GM18502 (cell line): ENCODE results near the gene EDAR.

Source experiments
- ATAC-seq: cut with Tn5 transposase; IDR thresholded peaks from one replicate; pipeline ENCODE4 v1.9.1; 2021; ENCODE audit warnings: mild to moderate bottlenecking; ENCODE audit not compliant: unreplicated experiment, poor library complexity

Gene EDAR

DNA sequence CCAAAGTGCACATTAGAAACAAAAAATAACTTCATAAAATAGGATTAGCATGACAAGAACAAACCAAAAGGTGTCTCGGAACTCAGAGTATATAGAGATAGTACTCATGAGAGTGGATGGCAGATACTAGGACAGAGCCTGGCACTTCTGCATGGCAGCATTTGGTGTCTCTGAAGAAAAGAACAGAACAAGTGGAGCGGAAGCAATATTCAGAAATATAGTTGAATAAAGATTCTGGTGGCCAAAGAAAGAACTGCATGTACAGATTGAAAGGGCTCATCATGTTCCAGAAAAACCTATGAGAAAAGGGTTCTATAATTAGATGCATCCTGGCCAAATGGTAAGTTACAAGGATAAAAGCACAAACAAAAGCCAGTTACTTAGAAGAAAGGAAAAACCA, 111.5 kb downstream of the EDAR start:
- no peak for ATAC-seq

DNA sequence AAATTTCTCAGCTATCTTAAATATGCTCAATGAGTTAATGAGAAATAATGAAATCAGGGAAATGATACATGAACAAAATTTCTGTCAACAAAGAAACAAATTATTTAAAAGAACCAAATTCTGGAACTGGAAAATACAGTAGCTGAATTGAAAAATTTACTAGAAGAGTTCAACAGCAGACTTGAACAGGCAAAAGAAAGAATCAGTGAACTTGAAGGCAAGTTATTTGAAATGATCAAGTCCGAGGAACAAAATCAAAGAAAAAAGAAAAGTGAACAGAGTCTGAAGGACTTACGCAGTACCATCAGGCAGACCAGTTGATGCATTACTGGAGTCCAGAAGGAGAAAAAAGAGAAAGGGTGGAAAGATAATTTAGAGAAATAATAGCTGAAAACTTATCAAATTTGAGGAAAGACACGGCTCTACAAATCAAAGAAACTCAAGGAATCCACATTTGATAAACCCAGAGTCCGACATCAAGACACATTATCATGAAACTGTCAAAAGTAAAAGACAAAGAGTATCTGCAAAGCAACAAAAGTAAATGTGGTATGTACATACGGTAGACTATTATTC, 118.9 kb downstream of the EDAR start:
- ATAC-seq, result no peak

DNA sequence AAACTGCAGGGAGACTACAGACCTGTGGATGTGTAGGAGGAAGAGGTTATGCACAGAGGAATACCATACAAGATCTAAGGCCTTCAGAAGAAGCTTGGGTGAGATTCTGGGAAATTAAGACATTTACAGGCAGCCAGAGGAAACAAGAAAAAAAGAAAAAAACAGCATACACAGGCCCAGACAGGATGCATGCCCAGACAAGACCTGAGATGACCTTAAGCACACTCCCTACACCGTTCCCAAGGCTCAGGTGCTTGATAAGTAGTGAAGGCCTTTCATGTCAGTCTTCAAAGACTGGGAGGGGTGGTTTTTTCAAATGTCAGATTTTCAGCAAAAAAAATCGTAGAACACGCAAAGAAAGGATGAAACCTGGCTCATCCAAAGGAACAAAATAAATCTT, 119.5 kb downstream of the EDAR start:
- no peak for ATAC-seq

DNA sequence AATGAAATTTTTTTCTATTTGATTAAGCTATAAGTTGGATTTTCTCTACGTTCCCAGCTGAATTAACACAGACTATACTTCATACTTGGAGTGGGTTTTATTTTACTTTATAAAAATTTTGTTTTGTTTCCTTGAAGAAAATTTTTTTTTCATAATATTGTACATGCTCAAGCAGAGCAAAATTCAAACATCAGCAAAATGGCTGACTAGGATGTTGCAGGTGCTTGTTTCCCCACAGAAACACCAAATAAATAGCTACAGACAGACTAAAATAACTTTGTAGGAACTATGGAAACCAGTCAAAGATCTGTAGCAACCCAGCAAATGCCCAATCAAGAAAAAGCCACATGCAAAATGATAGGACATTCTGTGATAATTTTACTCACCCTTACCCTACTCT, 120.1 kb downstream of the EDAR start:
- ATAC-seq, result no peak

DNA sequence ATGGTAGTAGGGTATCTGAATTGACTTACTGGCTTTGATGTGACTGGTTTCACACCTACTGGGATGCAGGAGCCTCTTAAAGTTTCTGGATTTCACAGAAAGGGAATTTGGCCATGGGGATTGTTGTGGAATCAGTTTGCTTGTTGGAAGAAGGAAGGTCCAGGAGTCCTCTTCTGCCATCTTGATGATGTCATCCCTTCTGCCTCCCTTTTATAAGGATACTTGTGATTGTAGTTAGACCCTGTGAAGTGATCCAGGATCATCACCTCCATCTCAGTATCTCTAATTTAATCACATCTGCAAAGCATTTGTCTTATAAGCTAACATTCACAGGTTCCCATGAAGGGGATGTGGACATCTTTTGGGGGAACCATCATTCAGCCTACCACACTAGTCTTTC, 123.0 kb downstream of the EDAR start:
- no peak for ATAC-seq

DNA sequence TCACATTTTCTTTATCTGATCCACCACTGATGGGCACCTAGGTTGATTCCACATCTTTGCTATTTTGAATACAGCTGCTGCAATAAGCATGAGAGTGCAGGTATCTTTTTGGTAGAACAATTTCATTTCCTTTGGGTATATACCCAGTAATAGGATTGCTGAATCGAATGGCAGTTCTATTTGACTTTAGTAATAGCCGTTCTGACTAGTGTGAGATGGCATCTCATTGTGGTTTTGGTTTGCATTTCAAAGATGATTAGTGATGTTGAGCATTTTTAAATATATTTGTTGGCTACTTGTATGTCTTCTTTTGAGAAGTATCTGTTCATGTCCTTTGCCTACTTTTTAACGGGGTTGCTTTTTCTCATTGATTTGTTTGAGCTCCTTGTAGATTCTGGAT, 130.1 kb downstream of the EDAR start:
- ATAC-seq, result no peak

DNA sequence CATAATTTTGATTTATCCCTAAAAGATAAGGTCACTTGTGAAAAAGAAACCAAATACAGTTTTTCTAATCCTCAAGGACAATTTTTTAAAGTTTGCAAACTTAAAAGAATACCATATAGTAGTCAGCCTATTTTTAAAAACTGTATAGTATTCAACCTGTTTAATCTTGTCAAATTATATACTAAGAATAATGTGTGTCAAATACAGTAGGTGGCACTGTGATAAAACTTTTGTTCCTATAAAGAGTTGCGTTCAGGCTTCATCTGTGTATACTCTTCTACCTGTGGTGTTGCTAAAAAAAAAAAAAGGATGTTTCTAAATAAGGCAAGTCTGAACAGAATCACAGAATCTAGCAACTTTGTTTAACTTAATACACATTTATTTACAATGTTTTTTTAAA, 133.8 kb downstream of the EDAR start:
- no peak for ATAC-seq

DNA sequence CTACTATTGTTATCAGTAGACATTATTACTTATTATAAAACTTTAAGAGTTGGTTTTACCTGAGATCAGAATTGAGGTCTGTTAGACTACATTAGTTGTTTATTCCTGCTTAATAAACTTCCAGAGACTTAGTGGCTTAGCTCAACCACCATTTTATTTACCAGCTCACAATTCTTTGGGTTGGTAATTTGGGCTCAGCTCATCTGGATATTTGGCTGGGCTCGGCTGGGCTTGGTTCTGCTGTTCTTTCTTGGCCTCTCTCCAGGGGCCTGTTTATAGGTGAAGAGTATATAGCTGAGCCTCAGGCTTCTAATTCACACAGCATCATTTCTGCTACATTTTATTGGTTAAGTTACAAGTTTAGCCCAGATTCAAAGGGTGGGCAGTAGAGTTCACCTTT, 134.5 kb downstream of the EDAR start:
- ATAC-seq, result no peak

DNA sequence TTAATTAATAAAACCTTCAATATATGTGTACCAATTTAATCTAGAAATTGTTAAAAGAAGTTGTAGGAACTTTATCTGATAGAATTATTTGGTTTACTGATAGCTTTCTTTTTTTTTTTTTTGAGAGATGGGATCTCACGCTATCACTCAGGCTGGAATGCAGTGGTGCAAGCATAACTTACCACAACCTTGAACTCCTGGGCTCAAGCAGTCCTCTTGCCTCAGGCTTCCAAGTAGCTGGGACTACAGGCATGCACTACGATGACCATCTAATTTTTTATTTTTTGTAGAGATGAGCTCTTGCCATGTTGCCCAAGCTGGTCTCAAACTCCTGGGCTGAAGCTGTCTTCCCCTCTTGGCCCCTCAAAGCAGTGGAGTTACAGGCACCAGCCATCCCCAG, 135.6 kb downstream of the EDAR start:
- ATAC-seq, result no peak

DNA sequence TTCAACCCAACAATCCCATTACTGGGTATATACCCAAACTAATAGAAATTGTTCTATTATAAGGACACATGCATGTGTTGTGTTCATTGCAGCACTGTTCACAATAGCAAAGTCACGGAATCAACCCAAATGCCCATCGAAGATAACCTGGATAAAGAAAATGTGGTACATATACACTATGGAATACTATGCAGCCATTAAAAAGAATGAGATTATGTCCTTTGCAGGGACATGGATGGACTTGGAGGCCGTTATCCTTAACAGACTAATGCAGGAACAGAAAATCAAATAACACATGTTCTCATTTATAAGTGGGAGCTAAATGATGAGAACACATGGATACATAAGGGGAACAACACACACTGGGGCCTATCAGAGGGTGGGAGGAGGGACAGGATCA, 136.6 kb downstream of the EDAR start:
- ATAC-seq, result no peak

DNA sequence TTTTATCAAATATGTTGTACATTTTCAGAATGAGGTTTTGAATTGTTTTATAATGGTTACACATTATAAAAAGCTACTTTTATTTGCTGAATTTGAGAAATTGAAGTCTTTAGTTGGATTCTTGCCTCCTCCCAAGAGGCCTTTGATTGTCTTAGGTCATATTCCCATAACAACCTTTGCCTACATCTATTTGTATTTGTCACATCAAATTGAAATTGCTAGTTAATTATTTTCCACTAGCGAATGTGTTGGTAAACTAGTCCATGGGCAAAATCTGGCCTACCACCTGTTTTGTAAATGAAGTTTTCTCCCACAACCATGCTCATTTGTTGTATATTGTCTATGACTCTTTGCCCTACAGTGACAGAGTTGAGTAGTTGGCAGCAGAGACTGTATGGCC, 142.0 kb downstream of the EDAR start:
- no peak for ATAC-seq

DNA sequence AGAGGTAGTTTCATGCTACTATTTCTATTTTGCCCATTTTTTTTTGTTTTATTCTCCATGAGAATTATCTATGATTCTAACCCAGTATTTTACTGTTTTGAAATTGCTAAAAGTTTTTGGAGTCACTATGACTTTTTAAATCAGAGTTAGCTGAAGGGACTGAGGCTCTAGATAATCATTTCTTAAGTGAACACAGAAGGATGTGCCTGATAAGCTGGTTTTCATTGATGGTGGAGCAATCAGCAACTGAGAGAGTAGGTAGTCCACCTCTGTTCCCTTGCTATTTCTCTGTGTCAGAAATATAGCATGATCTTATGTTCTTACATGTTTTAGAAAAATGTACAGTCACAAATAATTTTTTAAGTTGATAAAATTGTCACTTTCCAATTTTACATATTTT, 143.1 kb downstream of the EDAR start:
- no peak for ATAC-seq
